Liver (tissue), 3 donors: ENCODE data around the gene ATG5.

Source experiments
- CTCF ChIP-seq: fragments of 150-350 bp; IDR thresholded peaks from 2 replicates; pipeline ENCODE4 v1.5.1; 2017; ENCODE audit warnings: improper control_type of control experiment, low read depth, low read length; ENCODE audit not compliant: missing input control
- EGR1 ChIP-seq, 2 donors: IDR thresholded peaks; 2 replicates each; pipeline ENCODE4 v1.6.1; 2016 to 2018; ENCODE audit warnings: antibody characterized with exemption in 2 of 2, low read depth in 2 of 2
- FOXA2 ChIP-seq: IDR thresholded peaks from 2 replicates; pipeline ENCODE4 v1.6.1; 2016; ENCODE audit warnings: antibody characterized with exemption
- JUND ChIP-seq, 2 donors: IDR thresholded peaks; 2 replicates each; pipeline ENCODE4 v1.6.1; 2016; ENCODE audit warnings: antibody characterized with exemption in 2 of 2
- RXRA ChIP-seq, 2 donors: IDR thresholded peaks; 2 replicates each; pipeline ENCODE4 v1.6.1; 2017 to 2018; ENCODE audit warnings: antibody characterized with exemption in 2 of 2, mild to moderate bottlenecking in 1 of 2
- TAF1 ChIP-seq: conservative IDR thresholded peaks from 2 replicates; pipeline ENCODE4 v1.6.1; 2016; ENCODE audit warnings: antibody characterized with exemption, mild to moderate bottlenecking
- TF ChIP-seq, protein P1 (sequence below): IDR thresholded peaks from 2 replicates; pipeline ENCODE4 v1.6.1; 2016; ENCODE audit warnings: antibody characterized with exemption, mild to moderate bottlenecking
- TF ChIP-seq, protein P2 (sequence below): IDR thresholded peaks from 2 replicates; pipeline ENCODE4 v1.6.1; 2016; ENCODE audit warnings: antibody characterized with exemption
- donor health status: healthy.
- donor health status: healthy.

GRCh38 chr6:106156413-106156812, 169.1 kb downstream of the ATG5 start:
- TF ChIP-seq, protein P1, sequence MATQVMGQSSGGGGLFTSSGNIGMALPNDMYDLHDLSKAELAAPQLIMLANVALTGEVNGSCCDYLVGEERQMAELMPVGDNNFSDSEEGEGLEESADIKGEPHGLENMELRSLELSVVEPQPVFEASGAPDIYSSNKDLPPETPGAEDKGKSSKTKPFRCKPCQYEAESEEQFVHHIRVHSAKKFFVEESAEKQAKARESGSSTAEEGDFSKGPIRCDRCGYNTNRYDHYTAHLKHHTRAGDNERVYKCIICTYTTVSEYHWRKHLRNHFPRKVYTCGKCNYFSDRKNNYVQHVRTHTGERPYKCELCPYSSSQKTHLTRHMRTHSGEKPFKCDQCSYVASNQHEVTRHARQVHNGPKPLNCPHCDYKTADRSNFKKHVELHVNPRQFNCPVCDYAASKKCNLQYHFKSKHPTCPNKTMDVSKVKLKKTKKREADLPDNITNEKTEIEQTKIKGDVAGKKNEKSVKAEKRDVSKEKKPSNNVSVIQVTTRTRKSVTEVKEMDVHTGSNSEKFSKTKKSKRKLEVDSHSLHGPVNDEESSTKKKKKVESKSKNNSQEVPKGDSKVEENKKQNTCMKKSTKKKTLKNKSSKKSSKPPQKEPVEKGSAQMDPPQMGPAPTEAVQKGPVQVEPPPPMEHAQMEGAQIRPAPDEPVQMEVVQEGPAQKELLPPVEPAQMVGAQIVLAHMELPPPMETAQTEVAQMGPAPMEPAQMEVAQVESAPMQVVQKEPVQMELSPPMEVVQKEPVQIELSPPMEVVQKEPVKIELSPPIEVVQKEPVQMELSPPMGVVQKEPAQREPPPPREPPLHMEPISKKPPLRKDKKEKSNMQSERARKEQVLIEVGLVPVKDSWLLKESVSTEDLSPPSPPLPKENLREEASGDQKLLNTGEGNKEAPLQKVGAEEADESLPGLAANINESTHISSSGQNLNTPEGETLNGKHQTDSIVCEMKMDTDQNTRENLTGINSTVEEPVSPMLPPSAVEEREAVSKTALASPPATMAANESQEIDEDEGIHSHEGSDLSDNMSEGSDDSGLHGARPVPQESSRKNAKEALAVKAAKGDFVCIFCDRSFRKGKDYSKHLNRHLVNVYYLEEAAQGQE: no peak
- TF ChIP-seq CTCF: no peak
- TF ChIP-seq JUND (IDR thresholded peaks at IDR 0.05): no peak
- TF ChIP-seq, protein P2, sequence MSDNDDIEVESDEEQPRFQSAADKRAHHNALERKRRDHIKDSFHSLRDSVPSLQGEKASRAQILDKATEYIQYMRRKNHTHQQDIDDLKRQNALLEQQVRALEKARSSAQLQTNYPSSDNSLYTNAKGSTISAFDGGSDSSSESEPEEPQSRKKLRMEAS: no peak
- no peak for TF ChIP-seq RXRA (IDR thresholded peaks at IDR 0.05)
- no peak for TF ChIP-seq FOXA2
- no peak for TF ChIP-seq TAF1
- no peak for TF ChIP-seq EGR1 (IDR thresholded peaks at IDR 0.05; ENCODE audit: low read depth in 2 of 2)
